Stimulated activated naive CD4-positive, alpha-beta T cell treated with Interleukin-2 at 50 U/mL for 16 hours (primary cell): Measurements from ENCODE around the gene PPP1R14C.
"Not testable (repeated sequence)": the region's sequence is repeated elsewhere in the genome, so short reads cannot be mapped to it uniquely, and the experiment has no call there.

Experiments used
- DNase-seq: peaks from one replicate; lab custom pipeline; 2025; lab: John Stamatoyannopoulos, UW

Gene PPP1R14C

GRCh38 chr6:150169181-150169580, 26.3 kb downstream of the PPP1R14C start:
- DNase-seq: no peak

GRCh38 chr6:150169609-150170008, 26.8 kb downstream of the PPP1R14C start:
- DNase-seq: peak; percentile 42

- no peak for DNase-seq
These were observed 30.1 kb downstream of the PPP1R14C start for GRCh38 chr6:150172929-150173328.

GRCh38 chr6:150175586-150176151, 32.8 kb downstream of the PPP1R14C start:
- no peak for DNase-seq

GRCh38 chr6:150176152-150176551, 33.3 kb downstream of the PPP1R14C start:
- DNase-seq: no peak

- DNase-seq: no peak
These were observed 33.8 kb downstream of the PPP1R14C start for GRCh38 chr6:150176659-150177058.

- DNase-seq: no peak
These were observed 34.6 kb downstream of the PPP1R14C start for GRCh38 chr6:150177259-150177951.

GRCh38 chr6:150177952-150178520, 35.2 kb downstream of the PPP1R14C start:
- DNase-seq: no peak

GRCh38 chr6:150179030-150179429, 36.2 kb downstream of the PPP1R14C start:
- no peak for DNase-seq

GRCh38 chr6:150179907-150180424, 37.1 kb downstream of the PPP1R14C start:
- DNase-seq: not testable (repeated sequence)

GRCh38 chr6:150180517-150180916, 37.7 kb downstream of the PPP1R14C start:
- DNase-seq: no peak

- DNase-seq: no peak
These were observed 39.7 kb downstream of the PPP1R14C start for GRCh38 chr6:150182460-150183078.

GRCh38 chr6:150183105-150183504, 40.3 kb downstream of the PPP1R14C start:
- DNase-seq: no peak

- no peak for DNase-seq
These were observed 41.1 kb downstream of the PPP1R14C start for GRCh38 chr6:150183966-150184365.

GRCh38 chr6:150184850-150185731, 42.2 kb downstream of the PPP1R14C start:
- no peak for DNase-seq

GRCh38 chr6:150185732-150186117, 42.9 kb downstream of the PPP1R14C start:
- DNase-seq: no peak

GRCh38 chr6:150186129-150186898, 43.5 kb downstream of the PPP1R14C start:
- DNase-seq: no peak

GRCh38 chr6:150187433-150187832, 44.6 kb downstream of the PPP1R14C start:
- not testable (repeated sequence) for DNase-seq

- DNase-seq: no peak
These were observed 46.3 kb downstream of the PPP1R14C start for GRCh38 chr6:150189122-150189521.

GRCh38 chr6:150191809-150192208, 49.0 kb downstream of the PPP1R14C start:
- DNase-seq: no peak

- no peak for DNase-seq
These were observed 51.4 kb downstream of the PPP1R14C start for GRCh38 chr6:150194195-150194594.
